GM21528 (cell line): ENCODE measurements around the gene RSPO4.
"Not testable (repeated sequence)": the region's sequence is repeated elsewhere in the genome, so short reads cannot be mapped to it uniquely, and the experiment has no call there.

Source experiments
- ATAC-seq: cut with Tn5 transposase; IDR thresholded peaks from one replicate; pipeline ENCODE4 v1.9.1; 2021; ENCODE audit warnings: mild to moderate bottlenecking, moderate library complexity; ENCODE audit not compliant: unreplicated experiment, low FRiP score

Gene RSPO4

GRCh38 chr20:1005452-1006027, 3.4 kb upstream of the RSPO4 start:
- no peak for ATAC-seq

GRCh38 chr20:1003920-1004697, 2.0 kb upstream of the RSPO4 start:
- ATAC-seq = no peak

GRCh38 chr20:1002682-1003561, 811 bp upstream of the RSPO4 start:
- no peak for ATAC-seq

- ATAC-seq = no peak
Measured at GRCh38 chr20:1001116-1001515, 995 bp downstream of the RSPO4 start.

- no peak for ATAC-seq
Measured at GRCh38 chr20:998231-998830, 3.8 kb downstream of the RSPO4 start.

- ATAC-seq = no peak
Measured at GRCh38 chr20:997486-997885, 4.6 kb downstream of the RSPO4 start.

- ATAC-seq = no peak
Measured at GRCh38 chr20:997016-997415, 5.1 kb downstream of the RSPO4 start.

- no peak for ATAC-seq
Measured at GRCh38 chr20:995170-995569, 6.9 kb downstream of the RSPO4 start.

GRCh38 chr20:992801-993535, 9.1 kb downstream of the RSPO4 start:
- no peak for ATAC-seq

- no peak for ATAC-seq
Measured at GRCh38 chr20:991850-992249, 10.3 kb downstream of the RSPO4 start.

GRCh38 chr20:990293-990959, 11.7 kb downstream of the RSPO4 start:
- ATAC-seq = no peak

GRCh38 chr20:988272-988671, 13.8 kb downstream of the RSPO4 start:
- ATAC-seq = no peak

GRCh38 chr20:987677-988076, 14.4 kb downstream of the RSPO4 start:
- ATAC-seq = no peak

GRCh38 chr20:986733-987355, 15.3 kb downstream of the RSPO4 start:
- no peak for ATAC-seq

- not testable (repeated sequence) for ATAC-seq
Measured at GRCh38 chr20:984994-985393, 17.1 kb downstream of the RSPO4 start.

GRCh38 chr20:982754-983153, 19.4 kb downstream of the RSPO4 start:
- no peak for ATAC-seq

- no peak for ATAC-seq
Measured at GRCh38 chr20:977021-977420, 25.1 kb downstream of the RSPO4 start.

- no peak for ATAC-seq
Measured at GRCh38 chr20:976033-976432, 26.1 kb downstream of the RSPO4 start.

- no peak for ATAC-seq
Measured at GRCh38 chr20:973785-974194, 28.3 kb downstream of the RSPO4 start.
